Osteocyte (in vitro differentiated cells): ENCODE results near the gene SH3RF3. TPM values are rescaled to one million over a fixed set of nuclear protein-coding genes. Genes with fewer than 3 reads are reported as not detected.
A peak's percentile ranks its signal among the peaks of the same experiment; 100 is the strongest.

ENCODE experiments used
- DNase-seq: peaks from one replicate; pipeline ENCODE4 v3.0.0; 2021; ENCODE audit warnings: mixed read lengths; ENCODE audit not compliant: unreplicated experiment; ENCODE audit errors: extremely low spot score
- H3K27ac Mint-ChIP-seq: one replicate; pipeline ENCODE4 v1.8.0; 2021; ENCODE audit warnings: mild to moderate bottlenecking, mixed read lengths; ENCODE audit not compliant: unreplicated experiment
- H3K27me3 Mint-ChIP-seq: one replicate; pipeline ENCODE4 v1.8.0; 2021; ENCODE audit warnings: mixed read lengths; ENCODE audit not compliant: unreplicated experiment
- H3K36me3 Mint-ChIP-seq: one replicate; pipeline ENCODE4 v1.8.0; 2021; ENCODE audit warnings: mixed read lengths; ENCODE audit not compliant: unreplicated experiment
- H3K4me1 Mint-ChIP-seq: one replicate; pipeline ENCODE4 v1.8.0; 2021; ENCODE audit warnings: mixed read lengths; ENCODE audit not compliant: unreplicated experiment
- H3K4me3 Mint-ChIP-seq: one replicate; pipeline ENCODE4 v1.8.0; 2021; ENCODE audit warnings: mild to moderate bottlenecking, moderate library complexity, mixed read lengths; ENCODE audit not compliant: unreplicated experiment
- H3K9me3 Mint-ChIP-seq: one replicate; pipeline ENCODE4 v1.8.0; 2021; ENCODE audit warnings: mixed read lengths; ENCODE audit not compliant: unreplicated experiment
- total RNA-seq: library from RNA; stranded (reverse); gene quantifications from 2 replicates; pipeline ENCODE4 v1.2.1, GENCODE V29; 2021
- TF ChIP-seq, protein P1 (sequence below): fragments of 200-600 bp; sonication (generic); IDR thresholded peaks from 2 replicates; pipeline ENCODE4 v1.5.0; 2021; ENCODE audit warnings: antibody characterized with exemption, mild to moderate bottlenecking, moderate library complexity

SH3RF3 gene
- total RNA-seq, 1 donor from 2014 or later: 79.4 TPM

DNA sequence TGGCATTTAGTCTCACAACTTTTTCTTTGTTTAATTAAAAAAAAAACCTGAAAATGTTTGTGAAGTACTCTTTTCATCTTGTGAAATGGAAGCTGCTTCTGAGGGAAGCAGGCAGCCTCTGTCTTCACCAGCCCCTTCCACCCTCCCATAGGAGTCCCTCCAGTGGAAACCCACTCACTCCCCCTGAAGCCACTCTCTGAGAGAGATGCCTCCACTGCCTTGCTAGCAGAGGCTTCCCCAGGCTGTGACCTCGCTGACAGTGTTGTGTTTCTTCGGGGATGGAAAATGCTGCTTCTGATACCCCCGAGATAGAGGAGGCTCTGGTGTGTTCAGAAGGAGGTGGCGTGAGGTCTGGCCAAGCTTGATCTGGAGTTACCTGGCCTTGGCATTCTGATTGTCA lies 59.9 kb downstream of the SH3RF3 start:
- peaks cover 10% of the 10 kb centered on the region for H3K36me3 Mint-ChIP-seq
- no peaks in the 10 kb centered on the region for H3K27me3 Mint-ChIP-seq
- peaks cover 74% of the 10 kb centered on the region for H3K4me1 Mint-ChIP-seq
- H3K27ac Mint-ChIP-seq: no peak overlapping the region
- TF ChIP-seq, protein P1, sequence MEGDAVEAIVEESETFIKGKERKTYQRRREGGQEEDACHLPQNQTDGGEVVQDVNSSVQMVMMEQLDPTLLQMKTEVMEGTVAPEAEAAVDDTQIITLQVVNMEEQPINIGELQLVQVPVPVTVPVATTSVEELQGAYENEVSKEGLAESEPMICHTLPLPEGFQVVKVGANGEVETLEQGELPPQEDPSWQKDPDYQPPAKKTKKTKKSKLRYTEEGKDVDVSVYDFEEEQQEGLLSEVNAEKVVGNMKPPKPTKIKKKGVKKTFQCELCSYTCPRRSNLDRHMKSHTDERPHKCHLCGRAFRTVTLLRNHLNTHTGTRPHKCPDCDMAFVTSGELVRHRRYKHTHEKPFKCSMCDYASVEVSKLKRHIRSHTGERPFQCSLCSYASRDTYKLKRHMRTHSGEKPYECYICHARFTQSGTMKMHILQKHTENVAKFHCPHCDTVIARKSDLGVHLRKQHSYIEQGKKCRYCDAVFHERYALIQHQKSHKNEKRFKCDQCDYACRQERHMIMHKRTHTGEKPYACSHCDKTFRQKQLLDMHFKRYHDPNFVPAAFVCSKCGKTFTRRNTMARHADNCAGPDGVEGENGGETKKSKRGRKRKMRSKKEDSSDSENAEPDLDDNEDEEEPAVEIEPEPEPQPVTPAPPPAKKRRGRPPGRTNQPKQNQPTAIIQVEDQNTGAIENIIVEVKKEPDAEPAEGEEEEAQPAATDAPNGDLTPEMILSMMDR: no peak
- H3K9me3 Mint-ChIP-seq: no peaks in the 10 kb centered on the region
- no peak for DNase-seq
- H3K4me3 Mint-ChIP-seq: no peak overlapping the region

DNA sequence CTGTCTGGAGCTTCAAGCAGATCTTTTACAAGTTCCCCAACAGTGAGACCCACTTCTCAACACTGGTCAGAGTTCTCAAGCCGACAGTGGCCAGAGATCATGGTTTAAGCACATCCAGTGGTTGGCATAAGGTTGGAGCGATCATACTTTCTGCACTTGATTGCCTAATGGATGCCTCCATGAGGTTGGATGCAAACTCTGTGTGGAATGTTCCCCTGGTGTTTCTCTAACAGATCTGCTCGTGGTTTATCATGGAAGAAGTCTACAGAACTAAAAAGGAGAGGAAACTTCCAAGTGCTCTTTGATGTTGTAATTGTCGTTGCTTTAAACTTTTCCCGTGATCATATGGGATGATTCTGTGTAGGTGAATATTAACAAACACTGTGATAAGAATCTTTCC lies 60.7 kb downstream of the SH3RF3 start:
- Mint-ChIP-seq H3K27ac (no peak overlapping the region), H3K9me3 (no peaks in the 10 kb centered on the region), H3K4me3 (no peak overlapping the region), H3K27me3 (no peaks in the 10 kb centered on the region), H3K4me1 (peaks cover 76% of the 10 kb centered on the region), H3K36me3 (peaks cover 4% of the 10 kb centered on the region)
- DNase-seq: no peak
- TF ChIP-seq, protein P1: no peak

- DNase-seq: no peak
- Mint-ChIP-seq H3K4me1 (peaks cover 78% of the 10 kb centered on the region), H3K27ac (no peak overlapping the region), H3K9me3 (no peaks in the 10 kb centered on the region), H3K36me3 (peaks cover 4% of the 10 kb centered on the region), H3K4me3 (no peak overlapping the region), H3K27me3 (no peaks in the 10 kb centered on the region)
- TF ChIP-seq, protein P1: no peak
Measured at GRCh38 chr2:109193807-109194619, 65.0 kb downstream of the SH3RF3 start.

DNA sequence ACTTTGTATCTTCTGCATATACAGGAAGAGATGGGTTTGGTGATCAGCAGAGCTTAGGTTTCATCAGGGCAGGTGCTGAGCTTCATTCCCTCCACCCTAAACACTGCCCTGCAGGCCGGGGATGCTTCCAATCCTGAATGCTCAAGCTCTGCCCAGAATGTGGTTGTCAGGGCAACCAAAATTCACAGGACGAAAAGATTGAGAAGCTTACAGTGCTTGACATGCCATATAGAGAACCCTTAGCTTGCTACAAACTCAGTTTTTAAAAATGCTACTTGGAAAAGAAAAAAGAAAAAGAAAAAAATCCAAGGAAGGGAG lies 65.6 kb downstream of the SH3RF3 start:
- H3K4me3 Mint-ChIP-seq: no peak overlapping the region
- H3K27me3 Mint-ChIP-seq: no peaks in the 10 kb centered on the region
- H3K4me1 Mint-ChIP-seq: peaks cover 75% of the 10 kb centered on the region
- H3K27ac Mint-ChIP-seq: peak overlapping the region; percentile 35
- DNase-seq: no peak
- TF ChIP-seq, protein P1: no peak
- no peaks in the 10 kb centered on the region for H3K9me3 Mint-ChIP-seq
- H3K36me3 Mint-ChIP-seq: peaks cover 3% of the 10 kb centered on the region

GRCh38 chr2:109195193-109196045 lies 66.4 kb downstream of the SH3RF3 start:
- no peak for DNase-seq
- TF ChIP-seq, protein P1: no peak
- Mint-ChIP-seq H3K9me3 (no peaks in the 10 kb centered on the region), H3K27ac (peak overlapping the region; percentile 35), H3K4me3 (no peak overlapping the region), H3K36me3 (peaks cover 3% of the 10 kb centered on the region), H3K4me1 (peaks cover 73% of the 10 kb centered on the region), H3K27me3 (no peaks in the 10 kb centered on the region)
